Ectodermal cell (in vitro differentiated cells): Measurements from ENCODE around the gene ZNF331.

Experiments
- H3K27ac ChIP-seq: 2 replicates; pipeline ENCODE4 v1.7.0; 2013; ENCODE audit warnings: mild to moderate bottlenecking, low read depth, low read length; ENCODE audit not compliant: insufficient read depth, poor library complexity, severe bottlenecking
- H3K27me3 ChIP-seq: 2 replicates; pipeline ENCODE4 v1.7.0; 2013; ENCODE audit warnings: mild to moderate bottlenecking, low read length; ENCODE audit not compliant: insufficient read depth, control insufficient read depth, poor library complexity, severe bottlenecking
- H3K36me3 ChIP-seq: one replicate; pipeline ENCODE4 v1.7.0; 2013; ENCODE audit warnings: low read length; ENCODE audit not compliant: control insufficient read depth, insufficient read depth
- H3K4me1 ChIP-seq: one replicate; pipeline ENCODE4 v1.7.0; 2013; ENCODE audit warnings: low read length; ENCODE audit not compliant: control insufficient read depth, insufficient read depth
- H3K4me3 ChIP-seq: 2 replicates; pipeline ENCODE4 v1.7.0; 2013; ENCODE audit warnings: low read depth, low read length, control low read depth; ENCODE audit not compliant: insufficient read depth
- H3K9me3 ChIP-seq: 2 replicates; pipeline ENCODE4 v1.7.0; 2013; ENCODE audit warnings: mild to moderate bottlenecking, low read length, moderate library complexity; ENCODE audit not compliant: control insufficient read depth
- WGBS, 2 experiments: methylation state at CpG; one replicate each; pipeline ENCODE4 v1.1.7; 2013; ENCODE audit warnings: missing lambda C conversion rate in 2 of 2; 5-methylcytosine and 5-hydroxymethylcytosine counted together

Gene ZNF331

DNA sequence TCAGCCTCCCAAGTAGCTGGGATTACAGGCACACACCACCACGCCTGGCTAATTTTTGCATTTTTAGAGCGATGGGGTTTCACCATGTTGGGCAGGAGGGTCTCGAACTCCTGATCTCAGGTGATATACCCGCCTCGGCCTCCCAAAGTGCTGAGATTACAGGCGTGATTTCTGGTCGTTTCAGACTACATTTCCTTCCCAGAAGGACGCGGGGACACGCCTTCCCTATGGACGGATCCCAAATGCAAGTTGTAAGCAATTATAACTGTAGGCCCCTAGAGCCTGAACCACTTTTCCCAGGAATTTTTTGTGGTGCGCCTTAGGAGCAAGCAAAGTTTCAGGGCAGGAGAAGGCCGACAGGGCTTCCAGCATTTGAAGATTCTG, 17.8 kb upstream of the ZNF331 start:
- 84 to 85% methylated on average over 13 of the region's 13 CpGs for WGBS, 2 experiments
- Histone ChIP-seq H3K27me3 (peaks cover 4% of the 10 kb centered on the region), H3K9me3 (no peaks in the 10 kb centered on the region), H3K4me1 (no peaks in the 10 kb centered on the region), H3K36me3 (no peaks in the 10 kb centered on the region), H3K27ac (peak overlapping the region; percentile 38), H3K4me3 (peak overlapping the region; percentile 23)

DNA sequence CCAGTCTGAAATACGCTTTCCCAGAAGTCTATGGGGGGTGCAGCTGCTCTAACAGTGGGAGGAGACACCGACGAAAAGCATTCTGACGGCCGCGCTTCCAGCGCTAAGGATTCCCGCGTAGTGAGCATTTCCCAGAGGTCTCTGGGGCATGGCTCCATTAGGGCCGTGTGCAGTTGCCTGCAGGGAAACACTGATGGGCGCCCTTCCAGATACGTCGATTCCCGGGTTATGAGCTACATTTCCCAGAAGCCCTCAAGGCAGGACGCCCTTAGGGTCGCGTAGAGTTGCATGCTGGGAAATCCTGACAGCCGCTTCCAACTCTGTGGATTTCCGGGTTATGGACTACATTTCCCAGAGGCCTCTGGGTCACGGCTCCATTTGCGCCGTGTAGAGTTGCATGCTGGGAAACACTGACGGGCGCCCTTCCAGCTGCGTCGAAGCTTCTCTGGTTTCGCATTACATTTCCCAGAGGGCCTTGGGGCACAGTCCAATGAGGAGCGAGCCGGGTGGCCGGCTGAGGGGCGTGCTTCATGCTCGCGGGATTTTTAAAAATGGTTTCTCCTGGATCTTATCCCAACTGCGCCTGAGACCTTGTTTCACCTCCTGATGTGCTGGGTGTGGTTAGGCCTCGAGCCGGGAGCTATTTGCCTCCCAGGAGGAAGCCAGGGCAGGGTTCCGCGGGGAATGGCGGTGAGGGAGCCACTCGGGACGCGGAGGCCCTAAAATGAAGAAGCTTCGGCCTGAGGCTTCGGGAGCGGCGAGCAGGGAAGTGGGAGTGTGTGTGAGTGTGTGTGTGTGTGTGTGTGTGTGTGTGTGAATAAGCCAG, 17.2 kb upstream of the ZNF331 start:
- no peaks in the 10 kb centered on the region for H3K9me3 ChIP-seq
- H3K27ac ChIP-seq: peak overlapping the region; percentile 38
- peaks cover 4% of the 10 kb centered on the region for H3K27me3 ChIP-seq
- H3K4me3 ChIP-seq: peak overlapping the region; percentile 78
- no peaks in the 10 kb centered on the region for H3K4me1 ChIP-seq
- WGBS, 2 experiments: 1% methylated on average over 46 of the region's 46 CpGs
- H3K36me3 ChIP-seq: peaks cover 3% of the 10 kb centered on the region

DNA sequence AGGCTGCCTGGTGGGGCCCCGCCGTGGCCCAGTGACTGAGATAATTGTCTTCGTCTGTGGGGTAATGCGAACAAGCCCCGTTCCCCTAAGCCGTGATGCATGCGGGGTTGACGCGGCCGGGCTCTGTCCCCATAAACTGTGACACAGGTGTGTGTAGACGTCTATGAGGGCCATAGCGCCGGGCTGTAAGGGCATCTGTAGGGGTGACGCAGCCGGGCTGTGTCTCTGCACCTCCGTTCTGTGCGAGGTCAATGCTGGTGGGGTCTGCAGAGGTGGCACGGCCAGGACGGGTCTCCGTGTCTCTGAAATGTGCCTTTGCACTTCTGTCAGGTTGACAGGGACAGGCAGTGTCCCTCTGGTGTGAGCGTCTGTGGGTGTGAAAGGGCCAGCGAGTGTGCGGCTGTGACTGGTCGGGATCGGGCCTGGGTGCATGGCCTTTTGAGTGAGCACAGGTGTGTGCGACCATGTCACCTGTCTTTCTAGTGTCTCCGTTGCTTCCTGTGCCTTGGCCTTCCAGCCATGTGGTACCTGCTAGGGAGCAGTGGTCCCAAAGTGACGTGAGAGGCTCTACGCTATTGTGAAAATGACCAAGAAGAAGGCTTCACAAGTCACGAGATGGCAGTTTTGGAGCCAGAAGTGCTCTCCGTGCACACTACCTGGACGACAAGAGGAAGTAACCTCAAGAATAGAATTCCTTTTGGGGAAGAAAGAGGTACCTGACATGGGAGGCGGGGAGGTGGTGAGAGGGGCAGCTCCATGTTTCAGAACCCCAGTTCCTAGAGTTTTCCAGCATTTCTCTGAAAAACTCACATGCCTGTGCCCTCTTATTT, 16.4 kb upstream of the ZNF331 start:
- Histone ChIP-seq H3K4me1 (no peaks in the 10 kb centered on the region), H3K9me3 (no peaks in the 10 kb centered on the region), H3K27ac (no peak overlapping the region), H3K27me3 (peaks cover 4% of the 10 kb centered on the region), H3K36me3 (peaks cover 8% of the 10 kb centered on the region), H3K4me3 (peak overlapping the region; percentile 78)
- 18 to 21% methylated on average over 33 of the region's 33 CpGs for WGBS, 2 experiments

DNA sequence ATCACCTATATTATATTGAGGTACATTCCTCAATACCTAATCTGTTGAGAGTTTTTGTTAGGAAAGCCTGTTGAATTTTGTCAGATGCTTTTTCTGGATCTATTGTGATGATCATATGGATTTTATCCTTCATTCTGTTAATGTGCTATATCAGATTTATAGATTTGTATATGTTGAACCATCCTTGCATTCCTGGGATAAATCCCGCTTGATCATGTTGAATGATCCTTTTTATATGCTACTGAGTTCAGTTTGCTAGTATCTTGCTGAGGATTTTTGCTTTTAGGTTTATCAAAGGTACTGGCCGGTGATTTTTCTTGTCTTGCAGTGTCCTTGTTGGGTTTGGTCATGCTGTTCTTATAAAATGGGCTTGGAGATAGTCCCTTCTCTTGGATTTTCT, 12.0 kb upstream of the ZNF331 start:
- no peaks in the 10 kb centered on the region for H3K27me3 ChIP-seq
- H3K36me3 ChIP-seq: peaks cover 8% of the 10 kb centered on the region
- no peaks in the 10 kb centered on the region for H3K4me1 ChIP-seq
- no peak overlapping the region for H3K27ac ChIP-seq
- 96 to 98% methylated on average over 2 of the region's 2 CpGs for WGBS, 2 experiments
- no peak overlapping the region for H3K4me3 ChIP-seq
- no peaks in the 10 kb centered on the region for H3K9me3 ChIP-seq

DNA sequence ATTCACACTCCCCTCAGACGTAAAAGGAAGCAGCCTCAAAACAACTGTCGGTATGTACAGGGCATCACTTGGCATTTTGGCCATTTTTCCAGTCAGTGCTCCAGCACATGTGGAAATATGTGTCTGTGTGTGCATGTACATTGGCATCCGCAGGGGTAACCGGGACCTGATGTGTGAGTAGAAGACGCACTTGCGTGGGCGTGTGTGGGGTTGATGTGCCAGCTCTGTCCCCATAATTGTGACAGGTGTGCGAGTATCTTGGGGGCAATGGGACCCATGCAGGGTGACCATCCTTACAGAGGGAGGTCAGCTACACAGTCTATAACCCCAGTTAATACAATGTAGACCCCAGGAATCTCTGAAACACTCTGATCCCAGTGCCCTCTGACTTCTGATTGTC, 7.3 kb upstream of the ZNF331 start:
- Histone ChIP-seq H3K4me3 (no peak overlapping the region), H3K36me3 (peaks cover 6% of the 10 kb centered on the region), H3K27ac (no peak overlapping the region), H3K4me1 (no peaks in the 10 kb centered on the region), H3K27me3 (no peaks in the 10 kb centered on the region), H3K9me3 (no peaks in the 10 kb centered on the region)
- WGBS, 2 experiments: 85 to 88% methylated on average over 8 of the region's 8 CpGs

DNA sequence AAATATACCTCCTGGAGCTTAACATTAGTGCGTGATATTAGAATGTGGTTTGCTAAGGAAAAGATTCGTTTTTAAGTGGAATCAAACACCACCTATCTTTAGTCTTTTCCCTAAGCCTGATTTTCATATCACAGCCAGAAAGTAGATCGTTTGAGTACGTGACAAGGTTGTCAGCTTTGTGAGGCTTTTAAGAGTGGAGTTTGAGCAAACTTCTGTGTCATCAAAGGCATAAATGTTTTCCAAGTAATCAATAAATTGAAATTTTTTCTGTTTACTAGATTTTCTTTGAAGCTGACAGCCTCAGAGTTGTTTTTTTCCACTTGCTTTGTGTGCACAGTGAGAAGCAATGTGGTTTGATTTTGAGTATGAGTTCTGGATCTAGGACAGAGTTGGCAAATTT, 6.5 kb upstream of the ZNF331 start:
- H3K9me3 ChIP-seq: no peaks in the 10 kb centered on the region
- no peak overlapping the region for H3K27ac ChIP-seq
- 98 to 100% methylated on average over 2 to 4 of the region's 4 CpGs for WGBS, 2 experiments
- no peaks in the 10 kb centered on the region for H3K27me3 ChIP-seq
- H3K4me3 ChIP-seq: no peak overlapping the region
- H3K36me3 ChIP-seq: no peaks in the 10 kb centered on the region
- H3K4me1 ChIP-seq: no peaks in the 10 kb centered on the region

DNA sequence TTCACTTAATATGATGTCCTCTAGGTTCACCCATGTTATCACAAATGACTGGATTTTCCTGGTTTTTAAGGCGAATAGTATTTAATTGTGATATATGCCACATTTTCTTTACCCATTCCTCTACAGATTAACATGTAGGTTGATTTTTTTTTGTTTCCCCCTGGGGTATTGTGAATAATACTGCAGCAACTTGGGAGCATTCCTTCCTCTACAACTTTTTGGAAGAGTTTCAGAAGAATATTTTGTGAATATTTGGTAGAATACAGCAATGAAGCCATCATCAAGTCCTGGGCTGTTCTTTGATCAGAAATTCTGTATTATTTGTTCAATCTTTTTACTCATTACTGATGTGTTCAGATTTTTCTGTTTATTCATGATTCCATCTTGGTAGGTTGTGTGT, 5.6 kb upstream of the ZNF331 start:
- no CpG with 5 or more reads among the region's 1 CpG for WGBS, 2 experiments
- H3K27me3 ChIP-seq: no peaks in the 10 kb centered on the region
- H3K36me3 ChIP-seq: no peaks in the 10 kb centered on the region
- H3K9me3 ChIP-seq: no peaks in the 10 kb centered on the region
- H3K4me1 ChIP-seq: no peaks in the 10 kb centered on the region
- no peak overlapping the region for H3K27ac ChIP-seq
- no peak overlapping the region for H3K4me3 ChIP-seq

DNA sequence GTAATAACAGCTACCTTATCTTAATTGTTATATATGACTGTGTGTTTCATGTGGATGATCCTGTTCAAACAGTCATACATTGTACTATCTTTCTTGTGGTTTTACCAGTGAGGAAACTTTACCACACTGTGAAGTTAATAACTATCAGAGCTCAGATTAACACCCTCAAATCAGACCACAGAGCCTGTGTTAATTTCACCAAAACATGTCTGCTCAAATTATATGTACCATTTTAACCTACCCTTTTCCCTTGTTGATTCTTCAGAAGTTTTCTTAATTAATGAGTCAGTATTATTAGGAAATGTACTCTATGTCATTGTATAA, 1.8 kb upstream of the ZNF331 start:
- Histone ChIP-seq H3K9me3 (no peaks in the 10 kb centered on the region), H3K4me1 (no peaks in the 10 kb centered on the region), H3K27ac (no peak overlapping the region)

DNA sequence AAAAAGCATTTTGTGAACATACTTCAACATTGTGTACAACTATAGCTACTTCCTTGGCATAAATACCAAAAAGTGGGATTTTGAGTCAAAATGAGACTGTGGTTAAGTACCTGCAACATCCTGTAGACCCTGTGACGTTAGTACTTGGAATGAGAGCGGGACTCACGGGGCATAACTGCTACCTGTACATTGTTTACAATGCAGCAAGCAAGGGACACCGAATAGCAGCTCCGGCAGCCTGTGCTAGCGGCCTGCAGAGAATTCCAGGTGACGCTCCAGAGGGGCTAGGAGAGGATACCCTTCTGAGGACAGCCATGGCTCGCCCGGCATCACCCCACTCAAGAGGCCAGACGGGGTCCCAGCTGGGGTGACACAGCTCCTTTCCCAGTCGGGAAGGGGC, 824 bp upstream of the ZNF331 start:
- no peaks in the 10 kb centered on the region for H3K27me3 ChIP-seq
- no peak overlapping the region for H3K27ac ChIP-seq
- no peaks in the 10 kb centered on the region for H3K36me3 ChIP-seq
- no peaks in the 10 kb centered on the region for H3K4me1 ChIP-seq
- no peaks in the 10 kb centered on the region for H3K9me3 ChIP-seq
- WGBS, 2 experiments: 82% methylated on average over 11 of the region's 11 CpGs
- peak overlapping the region; percentile 70 for H3K4me3 ChIP-seq

More for the DNA sequence above, 1.8 kb upstream of the ZNF331 start:
- Histone ChIP-seq H3K27me3 (no peaks in the 10 kb centered on the region), H3K36me3 (no peaks in the 10 kb centered on the region), H3K4me3 (no peak overlapping the region)

DNA sequence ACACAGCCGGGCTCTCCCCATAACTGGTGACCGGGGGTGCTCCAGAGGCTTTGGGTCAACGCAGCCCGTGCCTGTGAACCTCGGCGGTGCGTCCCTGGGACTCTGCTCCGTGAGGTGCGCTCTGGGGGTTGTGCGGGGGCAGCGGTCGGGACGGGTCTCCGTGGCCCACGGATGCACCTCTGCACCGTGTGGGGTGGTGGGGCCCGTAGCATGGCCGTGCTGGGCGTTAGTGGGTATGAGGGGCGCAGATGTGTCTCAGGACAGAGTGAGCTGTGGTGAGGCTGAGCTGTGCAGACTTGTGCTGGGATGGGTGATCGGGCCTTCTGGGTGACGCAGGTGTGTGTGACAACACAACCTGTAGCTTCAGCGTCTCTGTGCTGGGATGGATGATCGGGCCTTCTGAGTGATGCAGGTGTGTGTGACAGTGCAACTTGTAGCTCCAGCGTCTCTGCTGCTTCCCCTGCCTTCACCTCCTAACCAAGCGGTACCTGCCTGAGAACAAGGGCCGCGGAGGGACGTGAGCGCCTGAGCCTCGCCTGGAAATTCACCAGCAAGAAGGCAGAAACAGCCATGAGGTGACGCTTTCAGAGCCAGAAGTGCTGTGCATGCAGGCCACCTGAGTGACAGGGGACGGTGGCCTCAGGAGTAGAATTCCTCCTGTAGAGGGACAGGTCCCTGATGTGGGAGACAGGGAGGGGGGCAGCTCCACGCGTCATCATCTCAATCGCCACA, 599 bp downstream of the ZNF331 start:
- Histone ChIP-seq H3K4me1 (no peaks in the 10 kb centered on the region), H3K27ac (no peak overlapping the region), H3K27me3 (no peaks in the 10 kb centered on the region), H3K9me3 (no peaks in the 10 kb centered on the region), H3K4me3 (peak overlapping the region; percentile 70), H3K36me3 (no peaks in the 10 kb centered on the region)
- WGBS, 2 experiments: 58 to 63% methylated on average over 36 of the region's 36 CpGs
